Body of pancreas (tissue), 4 donors: ENCODE data around the gene PLAGL1. TPM values are rescaled to one million over a fixed set of nuclear protein-coding genes. Genes with fewer than 3 reads are reported as not detected.

ENCODE experiments used
- ATAC-seq: fragments of 150-250 bp; one replicate; pipeline ENCODE4 v1.9.1; 2016
- DNase-seq, 4 donors: peaks; one replicate each; pipeline ENCODE4 v3.0.0-alpha.2; 2019
- H3K27ac ChIP-seq, 4 donors: fragments of 200-600 bp; sonication (generic); 1 replicate in 3 of 4; 2 replicates in 1 of 4; pipeline versions ENCODE4 v1.5.1 to v1.6.1; 2016 to 2019; ENCODE audit warnings: mild to moderate bottlenecking in 1 of 4, mixed read lengths in 1 of 4, moderate library complexity in 1 of 4
- H3K27me3 ChIP-seq, 2 donors: fragments of 200-600 bp; sonication (generic); one replicate each; pipeline ENCODE4 v1.6.0; 2016; ENCODE audit warnings: mild to moderate bottlenecking in 1 of 2
- H3K36me3 ChIP-seq, 2 donors: fragments of 200-600 bp; sonication (generic); replicated peaks in 1 of 2; 2 replicates each; pipeline ENCODE4 v1.5.1; 2016; ENCODE audit warnings: low read depth in 2 of 2; ENCODE audit not compliant: insufficient read depth in 1 of 2
- H3K4me1 ChIP-seq: fragments of 200-600 bp; sonication (generic); one replicate; pipeline ENCODE4 v1.6.0; 2016
- H3K4me3 ChIP-seq, 2 donors: fragments of 200-600 bp; sonication (generic); 1 replicate in 1 of 2; 2 replicates in 1 of 2; pipeline ENCODE4 v1.5.1; 2016 to 2019
- H3K9me3 ChIP-seq, 3 donors: fragments of 200-600 bp; sonication (generic); 1 replicate in 2 of 3; 2 replicates in 1 of 3; pipeline ENCODE4 v1.5.1; 2016
- POLR2A ChIP-seq, 3 donors: fragments of 450-650 bp; IDR thresholded peaks; one replicate each; pipeline ENCODE4 v1.6.1; 2016; ENCODE audit warnings: antibody characterized with exemption in 3 of 3, mild to moderate bottlenecking in 2 of 3
- WGBS, 2 donors: methylation state at CpG; one replicate each; pipeline ENCODE4 v1.1.5; 2017; 5-methylcytosine and 5-hydroxymethylcytosine counted together
- intact Hi-C: fragments of 100-400 bp; cut with DNase I; formaldehyde crosslinking; loops from one replicate; pipeline ENCODE4 v1.15.1; 2023
- total RNA-seq, 2 donors: library from RNA; depleted of rRNA; stranded (reverse); fragments of >200 nt; gene quantifications; one replicate each; pipeline ENCODE4 v1.1.0, GENCODE V29; 2016
- TF ChIP-seq, protein P1 (sequence below), 7 experiments: fragments of 450-650 bp in 4 of 7; fragments of 200-600 bp in 3 of 7; sonication (generic) in 3 of 7; IDR thresholded peaks; one replicate each; pipeline ENCODE4 v1.5.1; 2016 to 2019; ENCODE audit warnings: antibody characterized with exemption in 7 of 7

PLAGL1 gene
- total RNA-seq, 2 donors from 2014 or later, result 22.1 to 23.3 TPM

DNA sequence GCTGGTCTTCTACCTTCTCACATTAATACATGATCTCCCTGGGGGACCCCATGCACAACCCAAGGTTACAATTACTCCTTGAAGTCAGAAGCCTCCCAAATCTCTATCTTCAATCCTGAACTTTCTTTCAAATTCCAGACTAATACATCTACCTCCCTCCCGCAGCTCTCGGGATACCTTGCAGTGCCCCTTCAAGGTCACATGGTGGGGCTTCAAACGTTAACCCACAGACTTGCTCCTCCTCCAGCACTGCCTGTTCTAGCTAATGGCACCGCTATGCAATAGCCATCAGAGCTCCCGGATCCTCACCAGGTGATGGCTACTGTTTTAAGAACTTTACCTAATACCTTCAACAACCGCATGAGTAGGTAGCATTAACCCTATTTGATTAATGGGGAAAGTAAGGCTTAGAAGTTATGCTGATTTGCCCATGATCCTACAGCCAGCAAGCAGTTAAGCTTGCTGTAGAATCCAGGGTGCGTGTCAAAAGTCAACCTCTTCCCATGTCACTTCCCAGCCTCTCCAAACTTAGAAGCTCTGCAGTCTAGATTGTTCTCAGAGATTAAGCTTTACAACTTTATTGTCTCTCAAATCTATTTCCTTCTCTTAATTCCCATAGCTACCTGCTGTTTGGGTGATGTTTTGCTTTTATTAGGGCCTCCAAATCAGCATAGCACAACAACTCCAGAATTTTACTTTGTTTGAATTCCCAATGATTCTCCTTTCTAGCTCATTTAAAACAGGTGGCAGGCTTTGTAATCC is 44.7 kb downstream of the PLAGL1 start:
- no peak for DNase-seq
- no peak for ATAC-seq
- WGBS, 2 donors, result 78 to 81% methylated on average over 7 of the region's 7 CpGs
- Histone ChIP-seq H3K36me3 (no peaks in the 10 kb centered on the region), H3K27me3 (no peaks in the 10 kb centered on the region), H3K9me3 (no peaks in the 10 kb centered on the region), H3K4me1 (no peaks in the 10 kb centered on the region), H3K4me3 (no peak overlapping the region), H3K27ac (no peak overlapping the region)
- intact Hi-C loops, result no loop called here
- TF ChIP-seq, protein P1, sequence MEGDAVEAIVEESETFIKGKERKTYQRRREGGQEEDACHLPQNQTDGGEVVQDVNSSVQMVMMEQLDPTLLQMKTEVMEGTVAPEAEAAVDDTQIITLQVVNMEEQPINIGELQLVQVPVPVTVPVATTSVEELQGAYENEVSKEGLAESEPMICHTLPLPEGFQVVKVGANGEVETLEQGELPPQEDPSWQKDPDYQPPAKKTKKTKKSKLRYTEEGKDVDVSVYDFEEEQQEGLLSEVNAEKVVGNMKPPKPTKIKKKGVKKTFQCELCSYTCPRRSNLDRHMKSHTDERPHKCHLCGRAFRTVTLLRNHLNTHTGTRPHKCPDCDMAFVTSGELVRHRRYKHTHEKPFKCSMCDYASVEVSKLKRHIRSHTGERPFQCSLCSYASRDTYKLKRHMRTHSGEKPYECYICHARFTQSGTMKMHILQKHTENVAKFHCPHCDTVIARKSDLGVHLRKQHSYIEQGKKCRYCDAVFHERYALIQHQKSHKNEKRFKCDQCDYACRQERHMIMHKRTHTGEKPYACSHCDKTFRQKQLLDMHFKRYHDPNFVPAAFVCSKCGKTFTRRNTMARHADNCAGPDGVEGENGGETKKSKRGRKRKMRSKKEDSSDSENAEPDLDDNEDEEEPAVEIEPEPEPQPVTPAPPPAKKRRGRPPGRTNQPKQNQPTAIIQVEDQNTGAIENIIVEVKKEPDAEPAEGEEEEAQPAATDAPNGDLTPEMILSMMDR (IDR thresholded peaks at IDR 0.05), result no peak
- no peak for TF ChIP-seq POLR2A (IDR thresholded peaks at IDR 0.05)

DNA sequence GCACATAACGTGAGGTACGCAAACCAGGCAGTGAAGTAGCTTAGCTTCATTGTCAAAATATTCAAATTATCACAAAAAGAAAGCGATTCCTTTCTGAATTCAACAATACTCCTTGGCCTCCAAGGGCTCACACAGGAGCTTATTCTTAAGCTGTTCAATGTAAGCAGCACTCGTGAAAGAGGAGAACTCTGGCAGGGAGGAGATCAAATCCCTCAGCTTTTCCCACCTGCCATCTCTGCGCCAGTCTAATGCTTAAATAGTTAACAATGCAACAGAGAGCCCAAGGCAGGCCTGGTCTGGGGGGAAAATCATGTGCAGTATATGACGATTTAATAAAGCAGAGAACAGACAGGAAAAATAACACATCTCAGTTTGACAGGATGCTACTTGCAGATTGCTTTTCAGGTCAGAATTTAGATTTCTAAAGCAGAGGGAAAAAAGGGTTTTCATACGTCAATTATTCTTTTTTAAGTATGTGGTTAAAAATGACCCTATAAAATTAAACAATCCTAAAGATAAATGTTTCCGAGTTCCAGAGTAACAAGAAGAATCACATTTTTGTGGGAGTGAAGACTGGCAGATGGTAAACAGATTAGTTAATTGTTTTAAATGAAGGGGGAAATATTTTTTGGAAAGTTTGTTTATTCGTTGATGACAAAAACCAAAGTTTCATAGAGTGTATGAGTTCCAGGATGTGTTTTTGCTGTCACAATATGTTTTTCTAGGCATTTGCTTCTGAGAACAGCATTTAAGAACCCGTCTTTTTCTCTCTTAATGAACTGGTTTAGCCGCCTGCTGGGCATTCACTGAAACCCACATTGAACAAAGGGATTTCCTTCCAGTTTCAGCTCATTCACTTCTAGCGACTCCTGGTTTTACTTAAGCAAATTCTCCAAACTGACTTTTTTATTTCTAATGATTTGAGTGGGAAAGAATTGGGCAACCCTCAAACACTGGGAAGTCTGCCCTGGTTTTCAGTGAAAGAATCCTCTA is 45.9 kb downstream of the PLAGL1 start:
- H3K27ac ChIP-seq, result no peak overlapping the region
- H3K36me3 ChIP-seq, result no peaks in the 10 kb centered on the region
- ATAC-seq, result no peak

DNA sequence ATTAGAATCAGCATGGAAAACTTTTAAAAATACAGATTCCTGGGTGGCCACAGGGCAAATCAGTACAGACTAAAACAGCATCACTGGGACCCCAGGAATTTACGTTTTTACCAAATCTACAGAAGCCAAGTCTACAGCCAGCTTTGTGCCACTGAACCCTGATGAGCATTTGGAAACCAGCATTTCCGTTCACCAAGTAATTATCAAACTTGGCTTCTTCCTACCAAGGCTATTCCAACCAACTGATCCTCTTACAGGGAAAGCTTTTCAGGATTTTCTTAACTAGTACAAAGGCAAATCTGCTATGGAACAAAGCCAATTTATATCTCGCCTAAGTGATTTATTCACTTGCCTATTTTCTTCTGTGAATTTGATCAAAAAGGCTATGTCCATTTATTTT is 47.0 kb downstream of the PLAGL1 start:
- H3K27ac ChIP-seq, result no peak overlapping the region
- WGBS, 2 donors, result 76 to 82% methylated on average over 3 of the region's 3 CpGs
- H3K4me1 ChIP-seq, result no peaks in the 10 kb centered on the region
- H3K9me3 ChIP-seq, result no peaks in the 10 kb centered on the region
- H3K27me3 ChIP-seq, result no peaks in the 10 kb centered on the region
- ATAC-seq (no peak), DNase-seq (no peak)
- H3K36me3 ChIP-seq, result no peaks in the 10 kb centered on the region
- TF ChIP-seq, protein P1 (IDR thresholded peaks at IDR 0.05), result no peak
- no peak for TF ChIP-seq POLR2A (IDR thresholded peaks at IDR 0.05)
- no peak overlapping the region for H3K4me3 ChIP-seq
- intact Hi-C loops, result no loop called here

More for the DNA sequence above, 45.9 kb downstream of the PLAGL1 start:
- Histone ChIP-seq H3K4me3 (no peak overlapping the region), H3K27me3 (no peaks in the 10 kb centered on the region), H3K9me3 (no peaks in the 10 kb centered on the region), H3K4me1 (no peaks in the 10 kb centered on the region)
- 66 to 71% methylated on average over 12 of the region's 12 CpGs for WGBS, 2 donors
- intact Hi-C loops, result no loop called here
- DNase-seq, result no peak
- TF ChIP-seq POLR2A (IDR thresholded peaks at IDR 0.05), result no peak
- TF ChIP-seq, protein P1 (IDR thresholded peaks at IDR 0.05), result no peak

DNA sequence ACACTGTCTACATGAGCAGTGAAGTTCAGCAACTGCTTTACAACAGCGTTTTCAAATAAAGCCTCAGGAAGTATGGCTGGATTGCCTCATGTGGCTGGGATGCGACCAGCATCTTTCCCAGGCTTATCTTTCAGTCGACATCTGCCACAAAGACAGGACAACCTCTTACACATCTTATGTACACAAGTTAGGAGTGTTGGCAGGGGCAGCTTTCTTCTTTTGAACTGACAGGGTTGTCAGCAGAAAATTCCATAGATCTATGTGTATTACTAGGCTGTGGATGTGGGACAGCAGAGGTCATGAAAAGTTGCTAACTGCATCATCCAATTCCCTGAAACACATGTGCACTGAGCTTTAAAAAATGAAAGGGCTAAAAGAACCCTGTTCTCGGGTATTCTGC is 48.1 kb downstream of the PLAGL1 start:
- TF ChIP-seq POLR2A (IDR thresholded peaks at IDR 0.05), result no peak
- TF ChIP-seq, protein P1 (IDR thresholded peaks at IDR 0.05), result no peak

More for the DNA sequence above, 48.1 kb downstream of the PLAGL1 start:
- DNase-seq (no peak), ATAC-seq (no peak)
- intact Hi-C loops, result no loop called here
- H3K4me1 ChIP-seq, result no peaks in the 10 kb centered on the region
- H3K4me3 ChIP-seq, result no peak overlapping the region
- no peaks in the 10 kb centered on the region for H3K9me3 ChIP-seq
- no peak overlapping the region for H3K27ac ChIP-seq
- H3K36me3 ChIP-seq, result no peaks in the 10 kb centered on the region
- no peaks in the 10 kb centered on the region for H3K27me3 ChIP-seq
- 63 to 81% methylated on average over 4 of the region's 4 CpGs for WGBS, 2 donors
